Activated B cell treated with CpG ODN at 0.5 μM for 24 hours (primary cell): ENCODE results near the gene RNASEH2C. TPM values are rescaled to one million over a fixed set of nuclear protein-coding genes. Genes with fewer than 3 reads are reported as not detected.
"Not testable (repeated sequence)": the region's sequence is repeated elsewhere in the genome, so short reads cannot be mapped to it uniquely, and the experiment has no call there.

Source experiments
- ATAC-seq: fragments of 200-7000 bp; cut with Tn5 transposase; one replicate; pipeline ENCODE4 v1.10.0; 2021; ENCODE audit warnings: low read depth, mild to moderate bottlenecking, moderate library complexity
- CTCF ChIA-PET: fragments of 350-600 bp; sonication (Branson Sonifier 250); formaldehyde crosslinking; loops from one replicate; lab custom pipeline; 2021; ENCODE audit warnings: antibody characterized with exemption; lab: Charles Lee
- POLR2A ChIA-PET: fragments of 350-600 bp; sonication (Branson Sonifier 250); formaldehyde crosslinking; loops from one replicate; lab custom pipeline; 2021; ENCODE audit warnings: antibody characterized with exemption; lab: Charles Lee
- DNase-seq: peaks from one replicate; pipeline ENCODE4 v3.0.0; 2022
- H3K27ac Mint-ChIP-seq: one replicate; pipeline ENCODE4 v1.8.0; 2020; ENCODE audit warnings: mixed read lengths
- H3K27me3 Mint-ChIP-seq: one replicate; pipeline ENCODE4 v1.8.0; 2021; ENCODE audit warnings: mixed read lengths
- H3K36me3 Mint-ChIP-seq: one replicate; pipeline ENCODE4 v1.8.0; 2021; ENCODE audit warnings: low read depth, mixed read lengths
- H3K4me1 Mint-ChIP-seq: one replicate; pipeline ENCODE4 v1.8.0; 2021; ENCODE audit warnings: mixed read lengths
- H3K4me3 Mint-ChIP-seq: one replicate; pipeline ENCODE4 v1.8.0; 2020; ENCODE audit warnings: mild to moderate bottlenecking, mixed read lengths
- H3K9me3 Mint-ChIP-seq: one replicate; pipeline ENCODE4 v1.8.0; 2020; ENCODE audit warnings: mixed read lengths
- intact Hi-C: fragments of 100-400 bp; cut with micrococcal nuclease; formaldehyde crosslinking; loops from one replicate; pipeline ENCODE4 v1.15.1; 2024
- total RNA-seq: library from RNA; stranded (reverse); gene quantifications from 2 replicates; pipeline ENCODE4 v1.2.3, GENCODE V29; 2022
- TF ChIP-seq, protein P1 (sequence below): fragments of 200-600 bp; IDR thresholded peaks from one replicate; pipeline ENCODE4 v1.8.0; 2022; ENCODE audit warnings: antibody characterized with exemption, mild to moderate bottlenecking

The RNASEH2C gene
- 85.3 and 91.4 TPM in 2 replicates for total RNA-seq

DNA sequence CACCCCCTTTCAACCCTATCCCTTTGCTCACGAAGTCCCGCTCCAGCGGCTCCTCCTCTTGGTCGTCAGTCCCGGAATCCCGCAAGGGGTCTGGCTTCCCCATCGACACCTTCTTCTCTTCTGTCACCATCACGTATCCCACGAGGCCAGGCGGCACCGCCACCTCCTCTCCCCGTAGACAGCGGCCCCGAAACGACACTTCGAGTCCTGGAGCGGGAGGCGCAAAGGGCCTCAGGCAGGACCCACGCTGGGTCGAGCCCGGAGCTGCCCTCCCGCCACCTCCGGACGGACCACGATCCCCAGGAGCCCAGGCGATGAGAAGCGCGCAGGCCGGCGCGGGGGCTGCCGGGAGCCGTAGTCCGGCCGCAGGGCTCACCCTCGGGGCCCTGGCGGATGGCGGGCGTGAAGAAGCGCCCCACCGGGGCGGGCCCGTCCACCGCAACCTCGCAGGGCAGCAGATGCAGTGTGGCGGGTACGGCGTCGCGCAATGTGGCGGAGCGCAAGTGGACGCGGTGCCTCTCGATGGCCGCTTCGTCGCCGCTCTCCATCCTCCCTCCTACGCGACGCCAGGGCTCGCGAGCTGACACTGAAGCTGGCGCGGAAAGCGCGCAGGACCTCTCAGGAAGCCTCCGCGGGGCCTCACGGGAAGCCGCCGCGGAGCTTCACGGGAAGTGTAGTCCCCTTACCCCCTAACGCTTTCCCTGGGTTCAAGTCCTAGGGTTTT lies at the start of gene RNASEH2C:
RNASEH2C (minus strand) TSS at position 588 of the 724 bp plus-strand sequence; CDS start at position 548, 40 bp downstream.
- TF ChIP-seq, protein P1, sequence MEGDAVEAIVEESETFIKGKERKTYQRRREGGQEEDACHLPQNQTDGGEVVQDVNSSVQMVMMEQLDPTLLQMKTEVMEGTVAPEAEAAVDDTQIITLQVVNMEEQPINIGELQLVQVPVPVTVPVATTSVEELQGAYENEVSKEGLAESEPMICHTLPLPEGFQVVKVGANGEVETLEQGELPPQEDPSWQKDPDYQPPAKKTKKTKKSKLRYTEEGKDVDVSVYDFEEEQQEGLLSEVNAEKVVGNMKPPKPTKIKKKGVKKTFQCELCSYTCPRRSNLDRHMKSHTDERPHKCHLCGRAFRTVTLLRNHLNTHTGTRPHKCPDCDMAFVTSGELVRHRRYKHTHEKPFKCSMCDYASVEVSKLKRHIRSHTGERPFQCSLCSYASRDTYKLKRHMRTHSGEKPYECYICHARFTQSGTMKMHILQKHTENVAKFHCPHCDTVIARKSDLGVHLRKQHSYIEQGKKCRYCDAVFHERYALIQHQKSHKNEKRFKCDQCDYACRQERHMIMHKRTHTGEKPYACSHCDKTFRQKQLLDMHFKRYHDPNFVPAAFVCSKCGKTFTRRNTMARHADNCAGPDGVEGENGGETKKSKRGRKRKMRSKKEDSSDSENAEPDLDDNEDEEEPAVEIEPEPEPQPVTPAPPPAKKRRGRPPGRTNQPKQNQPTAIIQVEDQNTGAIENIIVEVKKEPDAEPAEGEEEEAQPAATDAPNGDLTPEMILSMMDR: no peak
- ChIA-PET CTCF (interaction anchor here (0.9 to 2.0 kb wide), 5 partner anchors 9 to 302 kb away, joined by 3 to 11 read pairs (median 4); partner anchors contain the start of gene KAT5), POLR2A (interaction anchor here (0.5 to 1.8 kb wide), 23 partner anchors 9 to 958 kb away, joined by 3 to 44 read pairs (median 4); partner anchors contain the start of genes C11orf68, CCDC85B, DRAP1 and KAT5)

DNA sequence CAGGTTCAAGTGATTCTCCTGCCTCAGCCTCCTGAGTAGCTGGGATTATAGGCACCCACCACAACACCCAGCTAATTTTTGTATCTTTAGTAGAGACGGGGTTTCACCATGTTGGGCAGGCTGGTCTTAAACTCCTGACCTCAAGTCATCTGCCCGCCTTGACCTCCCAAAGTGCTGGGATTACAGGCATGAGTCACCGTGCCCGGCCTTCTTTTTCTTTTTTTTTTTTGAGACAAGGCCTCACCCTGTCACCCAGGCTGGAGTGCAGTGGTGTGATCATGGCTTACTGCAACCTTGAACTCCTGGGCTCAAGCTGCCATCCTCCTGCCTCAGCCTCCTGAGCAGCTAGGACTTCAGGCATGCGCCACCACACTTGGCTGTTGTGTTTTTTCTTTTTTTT lies 47.2 kb upstream of the RNASEH2C start:
- intact Hi-C loops, ATAC-seq, H3K9me3 Mint-ChIP-seq, CTCF ChIA-PET, H3K27me3 Mint-ChIP-seq, H3K4me3 Mint-ChIP-seq, H3K27ac Mint-ChIP-seq, DNase-seq, H3K36me3 Mint-ChIP-seq, POLR2A ChIA-PET, H3K4me1 Mint-ChIP-seq: not testable (repeated sequence)

More for the DNA sequence above, at the start of gene RNASEH2C:
- ATAC-seq (peak; percentile 92), DNase-seq (peak; percentile 75)
- Mint-ChIP-seq H3K4me1 (peaks cover 29% of the 10 kb centered on the region), H3K27ac (peak within 1 kb of the TSS; percentile 83), H3K9me3 (no peaks in the 10 kb centered on the region), H3K4me3 (peak within 1 kb of the TSS; percentile 94), H3K27me3 (no peaks in the 10 kb centered on the region), H3K36me3 (peaks cover 46% of the 10 kb centered on the region)
- intact Hi-C loops: loop anchor here (1.0 to 2.0 kb wide), 2 partner anchors 8 to 60 kb away; partner anchors contain the start of genes AP5B1 and KAT5

DNA sequence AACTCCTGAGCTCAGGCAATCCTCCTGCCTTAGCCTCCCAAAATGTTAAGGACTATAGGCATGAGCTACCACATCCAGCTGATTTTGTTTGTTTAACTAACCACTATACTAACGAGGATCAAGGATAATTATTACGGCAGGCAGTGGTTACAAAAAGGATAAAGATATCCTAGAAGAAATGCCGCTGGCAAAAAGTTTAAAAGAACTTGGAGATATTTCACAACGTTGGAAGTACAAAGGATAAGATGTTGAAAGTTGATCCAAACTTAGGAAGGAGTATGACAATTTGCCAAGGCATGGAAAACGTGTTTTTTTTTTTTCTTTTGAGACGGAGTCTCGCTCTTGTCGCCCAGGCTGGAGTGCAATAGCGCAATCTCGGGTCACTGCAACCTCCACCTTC lies 46.8 kb upstream of the RNASEH2C start:
- no peaks in the 10 kb centered on the region for H3K9me3 Mint-ChIP-seq
- H3K27ac Mint-ChIP-seq: no peak overlapping the region
- ATAC-seq (no peak), DNase-seq (no peak)
- no peaks in the 10 kb centered on the region for H3K36me3 Mint-ChIP-seq
- no peaks in the 10 kb centered on the region for H3K27me3 Mint-ChIP-seq
- ChIA-PET POLR2A (no interaction called here), CTCF (no interaction called here)
- intact Hi-C loops: no loop called here
- peaks cover 3% of the 10 kb centered on the region for H3K4me1 Mint-ChIP-seq
- H3K4me3 Mint-ChIP-seq: no peak overlapping the region
- TF ChIP-seq, protein P1: no peak

DNA sequence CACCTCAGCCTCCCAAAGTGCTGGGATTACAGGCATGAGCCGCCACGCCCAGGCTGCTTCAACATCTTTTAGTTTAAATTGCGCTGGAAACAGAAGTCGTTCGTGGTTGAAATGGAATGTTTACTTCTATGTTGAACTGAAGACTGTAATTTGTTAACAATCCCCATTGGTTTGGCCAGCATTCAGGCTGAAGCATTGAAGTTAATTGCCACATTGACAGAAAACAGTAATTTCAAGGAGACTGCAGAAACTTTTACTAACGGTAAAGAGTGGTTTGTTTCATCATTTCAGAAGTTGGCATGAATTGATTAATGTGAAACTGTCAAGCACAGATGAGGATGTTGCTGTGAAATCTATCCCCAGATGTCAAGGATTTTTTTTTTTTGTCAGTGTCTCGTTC lies 45.9 kb upstream of the RNASEH2C start:
- ChIA-PET CTCF (interaction anchor here (0.9 kb wide), 1 partner anchor 10 kb away, joined by 3 read pairs; no protein-coding TSS in a partner anchor), POLR2A (no interaction called here)
- ATAC-seq (no peak), DNase-seq (no peak)
- intact Hi-C loops: no loop called here
- TF ChIP-seq, protein P1: no peak
- Mint-ChIP-seq H3K27me3 (no peaks in the 10 kb centered on the region), H3K36me3 (no peaks in the 10 kb centered on the region), H3K9me3 (no peaks in the 10 kb centered on the region), H3K4me3 (no peak overlapping the region), H3K27ac (no peak overlapping the region), H3K4me1 (peaks cover 3% of the 10 kb centered on the region)

DNA sequence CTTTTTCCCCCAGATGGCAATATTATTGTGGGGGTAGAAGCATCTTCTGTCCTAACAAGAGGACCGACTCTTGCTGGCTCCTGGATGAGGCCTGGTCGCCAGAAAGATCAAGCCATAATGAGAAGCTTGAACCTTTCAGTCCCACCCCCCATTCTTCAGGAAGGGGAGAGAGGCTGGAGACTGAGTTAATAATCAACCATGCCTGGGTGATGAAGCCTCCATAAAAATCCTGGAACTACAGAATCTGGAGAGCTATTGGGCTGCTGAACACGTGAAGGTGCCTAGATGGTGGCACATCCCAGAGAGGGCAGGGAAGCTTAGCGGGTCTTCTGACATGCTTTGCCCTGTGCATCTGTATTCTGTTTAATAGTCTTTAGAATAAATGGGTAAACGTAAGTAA lies 43.8 kb upstream of the RNASEH2C start:
- ATAC-seq (no peak), DNase-seq (no peak)
- ChIA-PET POLR2A (no interaction called here), CTCF (no interaction called here)
- intact Hi-C loops: no loop called here
- peaks cover 5% of the 10 kb centered on the region for H3K27me3 Mint-ChIP-seq
- no peaks in the 10 kb centered on the region for H3K36me3 Mint-ChIP-seq
- no peak overlapping the region for H3K4me3 Mint-ChIP-seq
- H3K9me3 Mint-ChIP-seq: no peaks in the 10 kb centered on the region
- TF ChIP-seq, protein P1: no peak
- H3K27ac Mint-ChIP-seq: no peak overlapping the region
- H3K4me1 Mint-ChIP-seq: no peaks in the 10 kb centered on the region

DNA sequence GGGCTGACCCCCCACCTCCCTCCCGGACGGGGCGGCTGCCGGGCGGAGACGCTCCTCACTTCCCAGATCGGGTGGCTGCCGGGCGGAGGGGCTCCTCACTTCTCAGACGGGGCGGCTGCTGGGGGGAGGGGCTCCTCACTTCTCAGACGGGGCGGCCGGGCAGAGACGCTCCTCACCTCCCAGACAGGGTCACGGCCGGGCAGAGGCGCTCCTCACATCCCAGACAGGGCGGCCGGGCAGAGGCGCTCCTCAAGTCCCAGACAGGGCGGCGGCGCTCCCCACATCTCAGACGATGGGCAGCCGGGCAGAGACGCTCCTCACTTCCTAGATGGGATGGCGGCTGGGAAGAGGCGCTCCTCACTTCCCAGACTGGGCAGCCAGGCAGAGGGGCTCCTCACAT lies 42.2 kb upstream of the RNASEH2C start:
- H3K9me3 Mint-ChIP-seq, POLR2A ChIA-PET, intact Hi-C loops, H3K4me1 Mint-ChIP-seq, DNase-seq, H3K36me3 Mint-ChIP-seq, H3K27ac Mint-ChIP-seq, H3K4me3 Mint-ChIP-seq, ATAC-seq, H3K27me3 Mint-ChIP-seq, CTCF ChIA-PET: not testable (repeated sequence)

DNA sequence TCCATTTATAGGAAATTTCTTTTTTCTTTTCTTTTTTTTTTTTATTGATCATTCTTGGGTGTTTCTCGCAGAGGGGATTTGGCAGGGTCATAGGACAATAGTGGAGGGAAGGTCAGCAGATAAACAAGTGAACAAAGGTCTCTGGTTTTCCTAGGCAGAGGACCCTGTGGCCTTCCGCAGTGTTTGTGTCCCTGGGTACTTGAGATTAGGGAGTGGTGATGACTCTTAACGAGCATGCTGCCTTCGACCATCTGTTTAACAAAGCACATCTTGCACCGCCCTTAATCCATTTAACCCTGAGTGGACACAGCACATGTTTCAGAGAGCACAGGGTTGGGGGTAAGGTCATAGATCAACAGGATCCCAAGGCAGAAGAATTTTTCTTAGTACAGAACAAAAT lies 41.6 kb upstream of the RNASEH2C start:
- H3K27ac Mint-ChIP-seq, POLR2A ChIA-PET, CTCF ChIA-PET, H3K36me3 Mint-ChIP-seq, DNase-seq, H3K4me3 Mint-ChIP-seq, intact Hi-C loops, ATAC-seq, H3K9me3 Mint-ChIP-seq, H3K4me1 Mint-ChIP-seq: not testable (repeated sequence)
- peaks cover 15% of the 10 kb centered on the region for H3K27me3 Mint-ChIP-seq
